ENCODE measurements around the gene DDX39B. TPM values are rescaled to one million over a fixed set of nuclear protein-coding genes. Genes with fewer than 3 reads are reported as not detected.

The DDX39B gene
- total RNA-seq, 1 donor = 240 TPM

DNA sequence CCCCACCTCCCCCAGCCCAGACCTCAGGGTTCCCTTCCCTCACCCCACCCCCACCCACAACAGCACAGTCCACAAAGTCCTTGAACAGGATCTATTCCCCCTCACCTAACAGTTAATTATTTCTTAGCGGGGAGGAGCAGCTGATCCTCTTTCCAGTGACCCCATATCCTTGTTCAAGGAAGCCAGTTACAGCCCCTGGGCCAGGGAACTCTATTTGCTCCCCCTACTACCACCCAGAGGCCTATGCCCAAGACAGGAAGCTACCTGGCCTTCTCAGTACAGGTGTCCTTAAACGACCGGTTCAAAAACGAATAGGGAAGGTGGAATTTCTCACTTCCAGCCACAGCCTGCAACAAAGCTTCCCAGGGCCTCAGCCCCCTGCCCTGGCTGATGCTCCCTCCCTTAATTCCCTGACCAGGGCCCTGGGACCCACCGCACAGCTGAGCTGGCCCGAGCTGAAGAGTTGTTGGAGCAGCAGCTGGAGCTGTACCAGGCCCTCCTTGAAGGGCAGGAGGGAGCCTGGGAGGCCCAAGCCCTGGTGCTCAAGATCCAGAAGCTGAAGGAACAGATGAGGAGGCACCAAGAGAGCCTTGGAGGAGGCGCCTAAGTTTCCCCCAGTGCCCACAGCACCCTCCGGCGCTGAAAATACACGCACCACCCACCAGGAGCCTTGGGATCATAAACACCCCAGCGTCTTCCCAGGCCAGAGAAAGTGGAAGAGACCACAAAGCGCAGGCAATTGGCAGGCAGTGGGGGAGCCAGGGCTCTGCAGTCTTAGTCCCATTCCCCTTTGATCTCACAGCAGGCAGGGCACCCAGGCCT lies 12.3 kb downstream of the DDX39B start:
- no peak for DNase-seq (ENCODE audit: insufficient read length, low spot score, missing footprints)
- Histone ChIP-seq H3K36me3 (ENCODE audit: insufficient read depth, low read length) (peaks cover 41% of the 10 kb centered on the region), H3K4me1 (ENCODE audit: insufficient read depth, low read length) (peaks cover 17% of the 10 kb centered on the region), H3K27me3 (ENCODE audit: insufficient read depth, low read length) (no peaks in the 10 kb centered on the region), H3K9me3 (ENCODE audit: low read depth, low read length) (no peaks in the 10 kb centered on the region), H3K79me2 (ENCODE audit: insufficient read depth, low read length) (peaks cover 8% of the 10 kb centered on the region), H4K20me1 (ENCODE audit: insufficient read depth, low read length) (peaks cover 45% of the 10 kb centered on the region), H2AFZ (ENCODE audit: low read length) (no peak overlapping the region), H3K27ac (ENCODE audit: low read depth, low read length) (no peak overlapping the region), H3K4me2 (ENCODE audit: insufficient read depth, low read length) (no peak overlapping the region), H3K4me3 (ENCODE audit: insufficient read depth, low read length) (no peak overlapping the region)
- TF ChIP-seq, protein P1, sequence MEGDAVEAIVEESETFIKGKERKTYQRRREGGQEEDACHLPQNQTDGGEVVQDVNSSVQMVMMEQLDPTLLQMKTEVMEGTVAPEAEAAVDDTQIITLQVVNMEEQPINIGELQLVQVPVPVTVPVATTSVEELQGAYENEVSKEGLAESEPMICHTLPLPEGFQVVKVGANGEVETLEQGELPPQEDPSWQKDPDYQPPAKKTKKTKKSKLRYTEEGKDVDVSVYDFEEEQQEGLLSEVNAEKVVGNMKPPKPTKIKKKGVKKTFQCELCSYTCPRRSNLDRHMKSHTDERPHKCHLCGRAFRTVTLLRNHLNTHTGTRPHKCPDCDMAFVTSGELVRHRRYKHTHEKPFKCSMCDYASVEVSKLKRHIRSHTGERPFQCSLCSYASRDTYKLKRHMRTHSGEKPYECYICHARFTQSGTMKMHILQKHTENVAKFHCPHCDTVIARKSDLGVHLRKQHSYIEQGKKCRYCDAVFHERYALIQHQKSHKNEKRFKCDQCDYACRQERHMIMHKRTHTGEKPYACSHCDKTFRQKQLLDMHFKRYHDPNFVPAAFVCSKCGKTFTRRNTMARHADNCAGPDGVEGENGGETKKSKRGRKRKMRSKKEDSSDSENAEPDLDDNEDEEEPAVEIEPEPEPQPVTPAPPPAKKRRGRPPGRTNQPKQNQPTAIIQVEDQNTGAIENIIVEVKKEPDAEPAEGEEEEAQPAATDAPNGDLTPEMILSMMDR (IDR thresholded peaks at IDR 0.05; ENCODE audit: extremely low read depth, low read depth, low read length) = no peak

DNA sequence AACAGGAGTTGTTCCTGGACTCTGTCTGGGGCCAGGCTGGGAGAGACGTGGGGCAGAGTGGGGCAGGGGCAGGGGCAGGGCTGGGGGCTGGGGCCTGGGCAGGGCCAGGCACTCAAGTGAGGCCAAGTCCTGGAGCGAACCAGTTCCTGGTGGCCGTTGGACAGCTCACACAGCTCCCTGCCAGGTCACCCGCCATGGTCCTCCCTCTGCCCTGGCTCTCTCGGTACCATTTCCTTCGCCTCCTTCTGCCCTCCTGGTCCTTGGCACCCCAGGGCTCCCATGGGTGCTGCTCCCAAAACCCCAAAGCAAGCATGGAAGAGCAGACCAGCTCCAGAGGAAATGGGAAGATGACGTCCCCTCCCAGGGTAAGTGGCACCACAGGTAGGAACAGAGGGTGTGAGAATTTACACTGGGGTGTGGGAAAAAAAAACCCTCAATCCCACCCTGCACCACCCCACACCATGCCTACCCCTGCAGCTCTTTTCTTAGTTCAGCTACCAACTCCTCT lies 12.9 kb downstream of the DDX39B start, which contains the start of gene MCCD1:
MCCD1 (plus strand) TSS at position 142 of the 508 bp plus-strand sequence; CDS start at position 195, 53 bp downstream.
- Histone ChIP-seq H4K20me1 (ENCODE audit: insufficient read depth, low read length) (peaks cover 39% of the 10 kb centered on the region), H3K4me1 (ENCODE audit: insufficient read depth, low read length) (peaks cover 17% of the 10 kb centered on the region), H3K27me3 (ENCODE audit: insufficient read depth, low read length) (no peaks in the 10 kb centered on the region), H3K9me3 (ENCODE audit: low read depth, low read length) (no peaks in the 10 kb centered on the region), H3K4me3 (ENCODE audit: insufficient read depth, low read length) (no peak within 1 kb of the TSS), H3K36me3 (ENCODE audit: insufficient read depth, low read length) (peaks cover 34% of the 10 kb centered on the region), H2AFZ (ENCODE audit: low read length) (no peak within 1 kb of the TSS), H3K27ac (ENCODE audit: low read depth, low read length) (no peak within 1 kb of the TSS), H3K79me2 (ENCODE audit: insufficient read depth, low read length) (peaks cover 3% of the 10 kb centered on the region), H3K4me2 (ENCODE audit: insufficient read depth, low read length) (no peak within 1 kb of the TSS)
- peak; percentile 62 for DNase-seq (ENCODE audit: insufficient read length, low spot score, missing footprints)
- TF ChIP-seq, protein P1 (IDR thresholded peaks at IDR 0.05; ENCODE audit: extremely low read depth, low read depth, low read length) = no peak

DNA sequence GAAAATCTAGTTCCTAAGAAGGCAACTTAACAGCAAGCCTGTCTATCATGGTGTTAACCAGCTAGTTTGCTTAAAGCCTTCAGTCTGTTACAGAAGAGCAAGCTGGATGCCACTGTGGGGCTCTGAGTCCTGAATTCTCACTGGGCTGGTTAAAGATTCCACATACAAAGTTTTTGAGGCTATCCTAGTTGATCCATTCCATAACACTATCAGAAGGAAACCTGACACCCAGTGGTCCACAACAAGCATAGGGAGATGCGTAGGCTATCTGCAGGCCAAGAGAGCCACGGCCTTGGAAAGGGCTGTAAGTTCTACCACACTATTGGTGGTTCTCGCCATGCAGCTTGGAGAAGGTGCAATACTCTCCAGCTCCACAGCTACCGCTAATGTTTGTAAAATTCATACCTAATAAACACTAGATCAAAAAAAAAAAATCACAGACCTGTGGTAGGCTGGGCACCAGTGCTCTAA lies 13.5 kb downstream of the DDX39B start:
- no peak for DNase-seq (ENCODE audit: insufficient read length, low spot score, missing footprints)

More for the DNA sequence above, 13.5 kb downstream of the DDX39B start:
- H3K9me3 ChIP-seq (ENCODE audit: low read depth, low read length) = no peaks in the 10 kb centered on the region
- no peak overlapping the region for H3K4me3 ChIP-seq (ENCODE audit: insufficient read depth, low read length)
- peaks cover 2% of the 10 kb centered on the region for H3K79me2 ChIP-seq (ENCODE audit: insufficient read depth, low read length)
- H3K36me3 ChIP-seq (ENCODE audit: insufficient read depth, low read length) = peaks cover 29% of the 10 kb centered on the region
- peaks cover 17% of the 10 kb centered on the region for H3K4me1 ChIP-seq (ENCODE audit: insufficient read depth, low read length)
- no peaks in the 10 kb centered on the region for H3K27me3 ChIP-seq (ENCODE audit: insufficient read depth, low read length)
- no peak overlapping the region for H3K4me2 ChIP-seq (ENCODE audit: insufficient read depth, low read length)
- TF ChIP-seq, protein P1 (IDR thresholded peaks at IDR 0.05; ENCODE audit: extremely low read depth, low read depth, low read length) = no peak
- H2AFZ ChIP-seq (ENCODE audit: low read length) = no peak overlapping the region
- H4K20me1 ChIP-seq (ENCODE audit: insufficient read depth, low read length) = peaks cover 34% of the 10 kb centered on the region
- H3K27ac ChIP-seq (ENCODE audit: low read depth, low read length) = no peak overlapping the region
